Subcutaneous adipose tissue (tissue), 4 donors: ENCODE measurements around the gene FRMD5. TPM values are rescaled to one million over a fixed set of nuclear protein-coding genes. Genes with fewer than 3 reads are reported as not detected.

ENCODE experiments used
- total RNA-seq, 4 donors: library from RNA; depleted of rRNA; stranded (reverse); fragments of >200 nt; gene quantifications; one replicate each; pipeline ENCODE4 v1.1.0, GENCODE V29; 2016
- TF ChIP-seq, protein P1 (sequence below): fragments of 450-650 bp; IDR thresholded peaks from one replicate; pipeline ENCODE4 v1.5.1; 2016; ENCODE audit warnings: low read depth, mild to moderate bottlenecking, control low read depth, antibody characterized with exemption, moderate library complexity

The FRMD5 gene
- total RNA-seq, 4 donors from 2014 or later: 0.34 TPM; not detected in 3

DNA sequence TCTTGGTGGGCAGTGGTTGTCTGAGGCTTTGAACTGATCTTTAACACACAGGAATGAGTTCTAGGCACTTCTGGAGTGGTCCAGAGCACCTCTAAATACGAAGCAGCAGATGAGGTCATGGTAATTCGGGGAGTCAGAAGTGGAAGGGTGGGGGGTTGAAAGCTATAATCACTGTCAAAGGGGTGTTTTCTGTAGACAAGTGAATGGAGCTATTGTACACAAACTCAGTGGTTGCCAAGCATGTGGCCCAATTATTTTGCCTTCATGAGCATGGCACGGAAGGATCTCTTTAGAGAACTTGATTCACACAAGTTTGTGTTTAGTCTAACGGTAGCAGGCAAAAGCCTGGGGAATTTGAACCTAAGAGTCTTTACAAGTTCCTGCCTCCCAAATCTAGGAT is 6.3 kb downstream of the FRMD5 start:
- TF ChIP-seq, protein P1, sequence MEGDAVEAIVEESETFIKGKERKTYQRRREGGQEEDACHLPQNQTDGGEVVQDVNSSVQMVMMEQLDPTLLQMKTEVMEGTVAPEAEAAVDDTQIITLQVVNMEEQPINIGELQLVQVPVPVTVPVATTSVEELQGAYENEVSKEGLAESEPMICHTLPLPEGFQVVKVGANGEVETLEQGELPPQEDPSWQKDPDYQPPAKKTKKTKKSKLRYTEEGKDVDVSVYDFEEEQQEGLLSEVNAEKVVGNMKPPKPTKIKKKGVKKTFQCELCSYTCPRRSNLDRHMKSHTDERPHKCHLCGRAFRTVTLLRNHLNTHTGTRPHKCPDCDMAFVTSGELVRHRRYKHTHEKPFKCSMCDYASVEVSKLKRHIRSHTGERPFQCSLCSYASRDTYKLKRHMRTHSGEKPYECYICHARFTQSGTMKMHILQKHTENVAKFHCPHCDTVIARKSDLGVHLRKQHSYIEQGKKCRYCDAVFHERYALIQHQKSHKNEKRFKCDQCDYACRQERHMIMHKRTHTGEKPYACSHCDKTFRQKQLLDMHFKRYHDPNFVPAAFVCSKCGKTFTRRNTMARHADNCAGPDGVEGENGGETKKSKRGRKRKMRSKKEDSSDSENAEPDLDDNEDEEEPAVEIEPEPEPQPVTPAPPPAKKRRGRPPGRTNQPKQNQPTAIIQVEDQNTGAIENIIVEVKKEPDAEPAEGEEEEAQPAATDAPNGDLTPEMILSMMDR: no peak

DNA sequence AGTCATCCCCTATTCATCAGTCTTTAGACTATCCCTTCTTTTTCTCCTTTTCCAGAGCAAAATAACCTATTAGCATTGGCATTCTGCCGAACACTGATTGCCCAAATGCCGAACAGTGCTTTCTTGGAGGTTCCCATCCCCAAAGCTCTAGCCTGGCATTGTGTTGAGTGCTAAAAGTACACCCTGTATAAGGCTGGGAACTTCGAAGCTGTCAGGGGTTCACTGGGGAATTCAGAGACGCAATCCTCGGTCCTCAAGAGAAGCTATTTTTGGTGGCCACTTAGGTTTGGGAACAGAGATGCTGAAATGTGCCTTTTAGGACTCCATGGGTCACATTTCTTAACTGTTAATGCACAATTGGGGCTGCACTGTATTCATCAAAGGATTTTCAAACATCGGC is 8.4 kb downstream of the FRMD5 start:
- TF ChIP-seq, protein P1: no peak

DNA sequence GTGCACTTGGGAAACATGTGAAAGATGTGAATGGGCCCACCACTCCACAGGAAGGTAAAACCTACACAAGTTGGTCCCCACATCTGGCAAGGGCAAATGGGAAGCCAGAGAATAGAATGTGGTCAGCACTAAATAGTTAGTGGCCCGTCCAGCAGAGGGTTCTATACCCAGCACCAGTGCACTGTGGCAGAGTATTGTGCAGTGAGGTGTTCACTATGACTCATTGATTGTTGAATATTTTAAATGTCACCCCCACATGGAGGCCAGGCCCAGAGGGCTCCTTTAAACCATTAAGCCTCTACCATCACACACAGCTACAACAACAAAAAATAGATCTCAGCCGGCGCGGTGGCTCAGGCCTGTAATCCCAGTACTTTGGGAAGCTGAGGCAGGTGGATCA is 11.7 kb downstream of the FRMD5 start:
- TF ChIP-seq, protein P1: no peak

DNA sequence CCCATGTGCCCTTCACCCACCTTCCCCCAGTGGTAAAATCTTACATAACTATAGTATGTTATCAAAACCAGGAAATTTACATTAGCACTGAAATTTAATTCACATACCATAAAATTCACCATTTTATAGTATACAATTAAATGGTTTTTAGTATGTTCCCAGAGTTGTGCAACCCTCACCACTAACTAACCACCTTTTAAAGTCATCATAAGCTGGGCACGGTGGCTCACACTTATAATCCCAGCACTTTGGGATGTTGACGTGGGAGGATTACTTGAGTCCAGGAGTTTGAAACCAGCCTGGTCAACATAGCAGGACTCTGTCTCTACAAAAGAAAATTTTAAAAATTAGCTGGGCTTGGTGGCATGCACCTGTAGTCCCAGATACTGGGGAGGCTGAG is 13.7 kb downstream of the FRMD5 start:
- TF ChIP-seq, protein P1: no peak

DNA sequence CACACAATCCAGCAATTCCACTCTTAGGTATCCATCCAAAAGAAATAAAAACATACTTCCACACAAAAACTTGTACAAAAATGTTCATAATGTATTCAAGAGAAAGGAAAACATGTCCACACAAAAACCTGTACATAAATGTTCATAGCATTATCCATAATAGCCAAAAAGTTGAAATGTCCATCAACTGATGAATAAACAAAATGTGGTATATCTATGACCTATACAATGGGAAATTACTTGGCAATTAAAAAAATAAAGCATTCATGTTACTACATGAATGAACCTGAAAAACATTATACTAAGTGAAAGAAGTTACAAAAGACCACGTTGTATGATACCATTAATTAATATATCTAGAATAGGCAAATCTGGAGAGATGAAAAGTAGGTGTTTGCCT is 17.9 kb downstream of the FRMD5 start:
- TF ChIP-seq, protein P1: no peak

DNA sequence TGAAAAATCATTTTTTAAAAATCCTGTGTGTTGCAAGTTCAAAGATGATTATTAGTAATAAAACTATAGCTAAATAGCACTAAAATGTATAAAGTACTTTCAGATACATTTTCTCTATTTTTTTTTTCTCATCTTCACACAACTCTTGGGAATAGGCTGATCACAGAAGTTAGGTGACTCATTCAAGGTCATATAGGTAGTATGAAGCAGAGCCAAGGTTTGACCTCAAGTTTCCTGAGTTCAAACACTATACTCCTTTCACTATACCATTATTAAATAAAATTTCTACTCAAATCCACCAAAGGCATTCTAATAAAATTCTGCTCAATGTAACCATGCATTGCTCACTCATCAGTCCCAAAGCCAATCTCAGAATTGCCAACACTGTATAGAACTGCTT is 21.3 kb downstream of the FRMD5 start:
- TF ChIP-seq, protein P1: no peak

DNA sequence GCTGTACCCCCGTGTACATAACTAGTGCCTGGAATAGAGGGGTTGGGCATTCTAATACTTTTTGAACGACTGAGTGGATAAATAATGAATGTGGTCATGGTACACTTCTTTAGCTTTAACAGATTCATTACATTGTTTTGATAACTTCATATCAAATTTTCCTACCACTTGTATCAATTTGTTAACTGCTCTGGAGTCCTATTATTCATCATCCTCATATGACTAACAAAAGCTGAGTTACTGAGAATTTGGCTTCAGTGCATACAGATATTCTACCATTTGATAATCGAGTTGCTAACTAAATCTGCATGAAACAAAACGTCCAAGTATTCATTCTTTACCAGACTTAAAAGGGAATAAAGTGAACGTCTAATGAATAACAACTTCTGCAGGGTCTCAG is 31.7 kb downstream of the FRMD5 start:
- TF ChIP-seq, protein P1: no peak
